PC-9 (cell line): ENCODE data around the gene EXOC4. TPM values are rescaled to one million over a fixed set of nuclear protein-coding genes. Genes with fewer than 3 reads are reported as not detected.

Experiments
- BruUV-seq: library from RNA; stranded (reverse); fragments of 400-500 nt; replicated peaks from 2 replicates; lab custom pipeline; 2021; lab: Mats Ljungman, UMichigan
- CTCF ChIA-PET: fragments of 300-600 bp; sonication (Branson Sonifier 250); formaldehyde crosslinking; loops from one replicate; lab custom pipeline; 2022; ENCODE audit warnings: antibody characterized with exemption; lab: Charles Lee
- POLR2A ChIA-PET: fragments of 300-600 bp; sonication (Branson Sonifier 250); formaldehyde crosslinking; loops from one replicate; lab custom pipeline; 2022; ENCODE audit warnings: antibody characterized with exemption; ENCODE audit not compliant: unreplicated experiment; lab: Charles Lee
- DNase-seq, 2 experiments: peaks; one replicate each; pipeline versions ENCODE4 v3.0.0 to v3.0.0-alpha.2; 2015 to 2022; ENCODE audit warnings: mixed read lengths in 1 of 2
- H2AFZ ChIP-seq: fragments of 200-600 bp; sonication (generic); 2 replicates; pipeline ENCODE4 v1.8.1; 2017; ENCODE audit warnings: antibody characterized with exemption
- H3F3A ChIP-seq: fragments of 200-600 bp; sonication (generic); 2 replicates; pipeline ENCODE4 v1.8.1; 2017; ENCODE audit warnings: antibody characterized with exemption, mild to moderate bottlenecking, low read depth; ENCODE audit not compliant: insufficient read depth
- H3K27ac ChIP-seq: fragments of 200-600 bp; sonication (generic); 2 replicates; pipeline ENCODE4 v1.6.1; 2016; ENCODE audit warnings: mixed run types
- H3K27me3 ChIP-seq: fragments of 200-600 bp; sonication (generic); 2 replicates; pipeline ENCODE4 v1.6.1; 2016; ENCODE audit warnings: low read depth, mixed run types; ENCODE audit not compliant: insufficient read depth
- H3K36me3 ChIP-seq: fragments of 200-600 bp; sonication (generic); 2 replicates; pipeline ENCODE4 v1.6.1; 2016; ENCODE audit warnings: low read depth, mixed run types
- H3K4me1 ChIP-seq: fragments of 200-600 bp; sonication (generic); replicated peaks from 2 replicates; pipeline ENCODE4 v1.6.1; 2016; ENCODE audit warnings: mixed run types; ENCODE audit not compliant: insufficient read depth
- H3K4me2 ChIP-seq: fragments of 200-600 bp; sonication (generic); 2 replicates; pipeline ENCODE4 v1.6.1; 2017; ENCODE audit warnings: mixed run types
- H3K4me3 ChIP-seq: fragments of 200-600 bp; sonication (generic); 2 replicates; pipeline ENCODE4 v1.6.1; 2016; ENCODE audit warnings: mixed run types
- H3K79me2 ChIP-seq: fragments of 200-600 bp; sonication (generic); 2 replicates; pipeline ENCODE4 v1.6.1; 2017; ENCODE audit warnings: low read depth, mixed run types
- H3K9me2 ChIP-seq: fragments of 200-600 bp; sonication (generic); 2 replicates; pipeline ENCODE4 v1.8.1; 2017; ENCODE audit warnings: mild to moderate bottlenecking; ENCODE audit not compliant: insufficient read depth
- H3K9me3 ChIP-seq: fragments of 200-600 bp; sonication (generic); 2 replicates; pipeline ENCODE4 v1.8.1; 2016; ENCODE audit warnings: low read depth; ENCODE audit not compliant: insufficient read depth
- H4K20me1 ChIP-seq: fragments of 200-600 bp; sonication (generic); 2 replicates; pipeline ENCODE4 v1.8.1; 2017; ENCODE audit not compliant: insufficient read depth
- EZH2 ChIP-seq: fragments of 200-600 bp; sonication (generic); IDR thresholded peaks from 2 replicates; pipeline ENCODE4 v1.8.0; 2017; ENCODE audit warnings: antibody characterized with exemption, low read depth
- intact Hi-C: fragments of 100-400 bp; cut with micrococcal nuclease; formaldehyde crosslinking; loops from one replicate; pipeline ENCODE4 v1.10.0; 2022; ENCODE audit not compliant: unreplicated experiment
- total RNA-seq: library from RNA; stranded (reverse); gene quantifications from 2 replicates; pipeline ENCODE4 v1.2.3, GENCODE V29; 2021
- TF ChIP-seq, protein P1 (sequence below): fragments of 200-600 bp; sonication (generic); conservative IDR thresholded peaks from 2 replicates; pipeline ENCODE4 v1.6.1; 2017; ENCODE audit warnings: mixed run types, antibody characterized with exemption, mild to moderate bottlenecking, moderate library complexity

The EXOC4 gene
- total RNA-seq, 1 experiment from 2014 or later: 101 TPM

DNA sequence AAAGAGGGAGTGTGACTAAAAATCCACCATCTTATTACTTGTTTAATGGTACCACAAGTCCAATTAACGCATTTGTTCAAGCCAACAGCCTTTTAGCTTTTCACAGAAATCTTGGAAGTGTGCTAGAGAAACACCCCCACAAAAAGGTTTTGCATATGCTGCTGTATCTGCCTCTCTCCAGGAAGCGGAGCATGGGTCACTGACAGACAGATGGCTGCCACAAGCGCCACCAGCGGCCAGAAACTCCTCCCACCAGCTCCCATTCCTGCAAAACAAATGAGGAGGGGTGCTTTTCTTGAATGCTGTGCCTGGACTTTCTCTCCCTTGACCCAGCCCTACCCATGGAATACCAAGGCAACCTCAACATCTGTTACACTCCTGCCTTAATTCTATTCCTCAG lies 698.0 kb downstream of the EXOC4 start:
- no peak for TF ChIP-seq EZH2
- TF ChIP-seq, protein P1, sequence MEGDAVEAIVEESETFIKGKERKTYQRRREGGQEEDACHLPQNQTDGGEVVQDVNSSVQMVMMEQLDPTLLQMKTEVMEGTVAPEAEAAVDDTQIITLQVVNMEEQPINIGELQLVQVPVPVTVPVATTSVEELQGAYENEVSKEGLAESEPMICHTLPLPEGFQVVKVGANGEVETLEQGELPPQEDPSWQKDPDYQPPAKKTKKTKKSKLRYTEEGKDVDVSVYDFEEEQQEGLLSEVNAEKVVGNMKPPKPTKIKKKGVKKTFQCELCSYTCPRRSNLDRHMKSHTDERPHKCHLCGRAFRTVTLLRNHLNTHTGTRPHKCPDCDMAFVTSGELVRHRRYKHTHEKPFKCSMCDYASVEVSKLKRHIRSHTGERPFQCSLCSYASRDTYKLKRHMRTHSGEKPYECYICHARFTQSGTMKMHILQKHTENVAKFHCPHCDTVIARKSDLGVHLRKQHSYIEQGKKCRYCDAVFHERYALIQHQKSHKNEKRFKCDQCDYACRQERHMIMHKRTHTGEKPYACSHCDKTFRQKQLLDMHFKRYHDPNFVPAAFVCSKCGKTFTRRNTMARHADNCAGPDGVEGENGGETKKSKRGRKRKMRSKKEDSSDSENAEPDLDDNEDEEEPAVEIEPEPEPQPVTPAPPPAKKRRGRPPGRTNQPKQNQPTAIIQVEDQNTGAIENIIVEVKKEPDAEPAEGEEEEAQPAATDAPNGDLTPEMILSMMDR: no peak
- Histone ChIP-seq H3K4me2 (no peak overlapping the region), H3K9me2 (no peaks in the 10 kb centered on the region), H2AFZ (no peak overlapping the region), H3K4me1 (no peaks in the 10 kb centered on the region), H3K27me3 (no peaks in the 10 kb centered on the region), H3F3A (no peaks in the 10 kb centered on the region), H3K27ac (no peak overlapping the region), H4K20me1 (no peaks in the 10 kb centered on the region), H3K9me3 (no peaks in the 10 kb centered on the region), H3K36me3 (no peaks in the 10 kb centered on the region), H3K4me3 (no peak overlapping the region), H3K79me2 (no peaks in the 10 kb centered on the region)
- BruUV-seq: no TSS peak
- POLR2A ChIA-PET: no interaction called here
- DNase-seq: no peak
- intact Hi-C loops: no loop called here
- CTCF ChIA-PET: no interaction called here

DNA sequence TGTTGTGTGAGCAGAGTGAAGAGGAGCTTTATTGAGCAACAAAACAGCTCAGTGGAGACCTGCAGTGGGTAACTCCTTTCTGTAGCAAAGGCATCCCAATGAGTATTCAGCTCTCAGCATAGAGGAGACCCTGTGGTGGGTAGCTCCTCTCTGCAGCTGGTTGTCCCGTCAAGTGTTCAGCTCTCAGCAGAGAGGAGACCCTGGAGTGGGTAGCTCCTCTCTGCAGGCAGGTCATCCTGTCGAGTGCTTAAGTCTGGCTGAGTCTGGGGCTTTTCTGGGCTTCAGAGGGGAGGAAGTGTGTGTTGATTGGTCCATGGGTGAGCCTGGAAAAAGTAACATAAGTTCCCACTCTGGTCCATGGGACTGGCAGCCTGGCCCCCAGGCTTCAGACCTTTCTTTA lies 702.3 kb downstream of the EXOC4 start:
- intact Hi-C loops: no loop called here
- Histone ChIP-seq H3F3A (no peaks in the 10 kb centered on the region), H3K4me2 (no peak overlapping the region), H3K4me3 (no peak overlapping the region), H3K9me2 (no peaks in the 10 kb centered on the region), H2AFZ (no peak overlapping the region), H4K20me1 (no peaks in the 10 kb centered on the region), H3K4me1 (no peaks in the 10 kb centered on the region), H3K9me3 (no peaks in the 10 kb centered on the region), H3K27ac (no peak overlapping the region), H3K36me3 (no peaks in the 10 kb centered on the region), H3K27me3 (no peaks in the 10 kb centered on the region), H3K79me2 (no peaks in the 10 kb centered on the region)
- POLR2A ChIA-PET: no interaction called here
- DNase-seq: no peak
- CTCF ChIA-PET: no interaction called here
- TF ChIP-seq, protein P1: no peak
- TF ChIP-seq EZH2: no peak
- BruUV-seq: no TSS peak

DNA sequence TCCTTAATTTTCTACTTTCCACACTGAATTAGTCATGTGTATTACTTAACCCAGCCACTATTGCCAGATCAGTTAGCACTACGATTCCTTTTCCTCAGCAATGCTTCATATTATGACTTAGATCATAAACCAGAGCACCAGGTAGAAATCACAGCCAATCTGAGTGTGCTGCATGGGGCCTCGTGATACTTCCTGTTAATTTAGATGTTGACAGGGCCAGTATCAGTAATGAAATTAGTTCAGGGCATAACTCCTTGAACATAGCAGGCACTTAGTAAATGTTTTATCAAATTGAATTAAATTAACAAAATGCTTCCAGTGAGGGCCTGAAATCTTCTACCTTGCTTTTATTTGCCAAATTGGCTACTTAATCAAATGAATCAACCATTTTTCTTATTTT lies 705.0 kb downstream of the EXOC4 start:
- H3K79me2 ChIP-seq: no peaks in the 10 kb centered on the region
- no peak overlapping the region for H2AFZ ChIP-seq
- H3K4me1 ChIP-seq: no peaks in the 10 kb centered on the region
- no peaks in the 10 kb centered on the region for H3F3A ChIP-seq
- ChIA-PET POLR2A (interaction anchor here (0.5 kb wide), 1 partner anchor 356 kb away, joined by 7 read pairs; no protein-coding TSS in a partner anchor), CTCF (no interaction called here)
- no peaks in the 10 kb centered on the region for H3K27me3 ChIP-seq
- no peaks in the 10 kb centered on the region for H3K9me2 ChIP-seq
- no peak overlapping the region for H3K27ac ChIP-seq
- H3K4me3 ChIP-seq: no peak overlapping the region
- intact Hi-C loops: no loop called here
- no peaks in the 10 kb centered on the region for H3K36me3 ChIP-seq
- H3K4me2 ChIP-seq: no peak overlapping the region
- TF ChIP-seq, protein P1: no peak
- TF ChIP-seq EZH2: no peak
- H3K9me3 ChIP-seq: no peaks in the 10 kb centered on the region
- DNase-seq: no peak
- no peaks in the 10 kb centered on the region for H4K20me1 ChIP-seq
- no TSS peak for BruUV-seq
